Peyer's patch (tissue), 4 donors: ENCODE data around the gene SDF2.

Source experiments
- POLR2A ChIP-seq, 2 donors: fragments of 450-650 bp; IDR thresholded peaks; one replicate each; pipeline ENCODE4 v1.5.1; 2017; ENCODE audit warnings: antibody characterized with exemption in 2 of 2, mild to moderate bottlenecking in 2 of 2, moderate library complexity in 2 of 2
- TF ChIP-seq, protein P1 (sequence below), 6 experiments: fragments of 450-650 bp in 4 of 6; fragments of 200-600 bp in 2 of 6; sonication (generic) in 1 of 6; IDR thresholded peaks; one replicate each; pipeline ENCODE4 v1.5.1; 2017 to 2019; ENCODE audit warnings: antibody characterized with exemption in 6 of 6, mild to moderate bottlenecking in 3 of 6, moderate library complexity in 1 of 6

DNA sequence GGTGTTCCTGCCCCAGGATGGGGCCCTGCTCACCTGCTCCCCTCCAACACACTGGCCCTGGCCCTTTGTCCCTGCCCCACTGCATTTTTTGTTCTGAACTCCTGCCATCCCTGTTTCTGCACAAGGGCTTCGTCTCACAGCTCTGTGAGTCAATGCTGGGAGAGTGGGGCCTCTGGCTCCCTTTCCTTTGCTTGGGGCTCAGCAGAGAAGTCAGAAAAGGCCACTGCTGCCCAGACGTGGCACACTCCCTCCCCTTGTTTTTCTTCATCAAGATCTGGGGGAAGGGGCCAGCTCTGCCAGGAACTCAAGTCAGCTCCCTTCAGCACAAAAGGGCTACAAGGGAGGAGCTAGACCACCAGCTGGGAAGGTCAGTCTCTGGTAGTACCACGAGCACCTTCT lies 41.0 kb upstream of the SDF2 start:
- TF ChIP-seq, protein P1, sequence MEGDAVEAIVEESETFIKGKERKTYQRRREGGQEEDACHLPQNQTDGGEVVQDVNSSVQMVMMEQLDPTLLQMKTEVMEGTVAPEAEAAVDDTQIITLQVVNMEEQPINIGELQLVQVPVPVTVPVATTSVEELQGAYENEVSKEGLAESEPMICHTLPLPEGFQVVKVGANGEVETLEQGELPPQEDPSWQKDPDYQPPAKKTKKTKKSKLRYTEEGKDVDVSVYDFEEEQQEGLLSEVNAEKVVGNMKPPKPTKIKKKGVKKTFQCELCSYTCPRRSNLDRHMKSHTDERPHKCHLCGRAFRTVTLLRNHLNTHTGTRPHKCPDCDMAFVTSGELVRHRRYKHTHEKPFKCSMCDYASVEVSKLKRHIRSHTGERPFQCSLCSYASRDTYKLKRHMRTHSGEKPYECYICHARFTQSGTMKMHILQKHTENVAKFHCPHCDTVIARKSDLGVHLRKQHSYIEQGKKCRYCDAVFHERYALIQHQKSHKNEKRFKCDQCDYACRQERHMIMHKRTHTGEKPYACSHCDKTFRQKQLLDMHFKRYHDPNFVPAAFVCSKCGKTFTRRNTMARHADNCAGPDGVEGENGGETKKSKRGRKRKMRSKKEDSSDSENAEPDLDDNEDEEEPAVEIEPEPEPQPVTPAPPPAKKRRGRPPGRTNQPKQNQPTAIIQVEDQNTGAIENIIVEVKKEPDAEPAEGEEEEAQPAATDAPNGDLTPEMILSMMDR (IDR thresholded peaks at IDR 0.05) = no peak
- TF ChIP-seq POLR2A (IDR thresholded peaks at IDR 0.05) = no peak
